GM18873 (cell line): ENCODE results near the gene MARCKSL1.

ENCODE experiments used
- ATAC-seq: cut with Tn5 transposase; IDR thresholded peaks from one replicate; pipeline ENCODE4 v1.9.1; 2021; ENCODE audit warnings: mild to moderate bottlenecking, moderate library complexity, moderate number of reproducible peaks; ENCODE audit not compliant: unreplicated experiment, low FRiP score

Gene MARCKSL1

DNA sequence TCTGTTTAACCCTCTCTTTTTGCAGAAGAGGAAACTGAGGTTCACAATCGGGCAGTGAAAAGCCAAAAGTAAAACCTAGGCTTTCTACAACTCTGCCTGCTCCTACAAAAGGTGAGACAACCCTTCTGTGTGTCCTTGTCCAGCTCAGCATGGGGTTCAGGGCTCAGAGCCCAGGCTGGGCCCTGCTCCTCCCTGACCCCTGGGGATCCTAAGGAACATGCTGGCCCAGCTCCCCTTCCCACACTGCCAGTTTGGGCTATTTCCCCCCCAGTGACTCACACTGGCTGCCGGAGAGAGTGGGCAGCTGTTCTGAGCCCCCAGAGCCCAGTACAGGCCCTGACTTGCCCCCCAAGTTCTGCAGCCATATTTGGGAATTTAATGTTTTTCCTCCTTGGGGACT lies 17.4 kb upstream of the MARCKSL1 start:
- ATAC-seq = no peak

DNA sequence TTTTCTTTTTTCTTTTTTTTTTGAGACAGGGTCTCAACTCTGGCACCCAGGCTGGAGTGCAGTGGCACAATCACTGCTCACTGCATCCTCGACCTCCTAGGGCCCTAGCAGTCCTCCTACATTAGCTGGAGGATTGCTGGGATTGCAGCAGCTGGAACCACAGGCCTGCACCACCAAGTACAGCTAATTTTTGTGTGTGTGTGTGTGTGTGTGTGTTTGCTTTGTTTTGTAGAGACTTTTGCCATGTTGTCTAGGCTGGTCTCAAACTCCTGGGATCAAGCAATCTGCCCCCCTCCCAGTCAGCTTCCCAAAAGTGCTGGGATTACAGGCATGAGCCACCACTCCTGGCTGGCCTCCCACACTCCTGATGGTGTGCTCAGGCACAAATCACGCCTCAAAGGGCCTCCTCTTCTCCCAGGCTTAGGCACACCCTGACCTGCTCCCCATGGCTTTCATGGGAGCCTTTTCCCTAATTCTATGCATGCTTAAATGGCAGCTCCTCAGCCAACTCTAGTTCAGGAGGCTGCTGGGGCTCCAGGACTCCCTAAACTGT lies 16.9 kb upstream of the MARCKSL1 start:
- ATAC-seq = no peak

DNA sequence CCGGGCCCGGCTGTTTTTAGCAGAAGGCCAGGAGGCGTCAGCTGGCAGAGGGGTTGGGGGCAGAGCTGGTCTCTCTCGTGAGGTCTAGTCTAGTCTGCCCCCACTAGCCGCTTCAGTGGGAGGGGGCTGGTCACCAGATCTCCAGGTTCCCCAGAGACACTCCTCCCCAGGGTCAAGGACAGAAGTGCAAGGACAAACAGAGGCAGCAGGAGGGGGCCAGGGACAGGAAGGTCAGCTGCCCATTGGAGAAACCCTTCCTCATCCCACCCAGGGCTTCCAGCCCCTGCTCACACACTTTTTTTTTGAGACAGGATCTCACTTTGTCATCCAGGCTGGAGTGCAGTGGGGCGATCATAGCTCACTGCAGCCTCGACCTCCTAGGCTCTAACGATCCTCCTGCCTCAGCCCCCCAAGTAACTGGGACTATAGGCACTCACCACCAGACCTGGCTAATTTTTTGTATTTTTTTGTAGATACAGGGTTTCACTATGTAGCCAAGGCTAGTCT lies 16.3 kb upstream of the MARCKSL1 start:
- ATAC-seq = no peak

DNA sequence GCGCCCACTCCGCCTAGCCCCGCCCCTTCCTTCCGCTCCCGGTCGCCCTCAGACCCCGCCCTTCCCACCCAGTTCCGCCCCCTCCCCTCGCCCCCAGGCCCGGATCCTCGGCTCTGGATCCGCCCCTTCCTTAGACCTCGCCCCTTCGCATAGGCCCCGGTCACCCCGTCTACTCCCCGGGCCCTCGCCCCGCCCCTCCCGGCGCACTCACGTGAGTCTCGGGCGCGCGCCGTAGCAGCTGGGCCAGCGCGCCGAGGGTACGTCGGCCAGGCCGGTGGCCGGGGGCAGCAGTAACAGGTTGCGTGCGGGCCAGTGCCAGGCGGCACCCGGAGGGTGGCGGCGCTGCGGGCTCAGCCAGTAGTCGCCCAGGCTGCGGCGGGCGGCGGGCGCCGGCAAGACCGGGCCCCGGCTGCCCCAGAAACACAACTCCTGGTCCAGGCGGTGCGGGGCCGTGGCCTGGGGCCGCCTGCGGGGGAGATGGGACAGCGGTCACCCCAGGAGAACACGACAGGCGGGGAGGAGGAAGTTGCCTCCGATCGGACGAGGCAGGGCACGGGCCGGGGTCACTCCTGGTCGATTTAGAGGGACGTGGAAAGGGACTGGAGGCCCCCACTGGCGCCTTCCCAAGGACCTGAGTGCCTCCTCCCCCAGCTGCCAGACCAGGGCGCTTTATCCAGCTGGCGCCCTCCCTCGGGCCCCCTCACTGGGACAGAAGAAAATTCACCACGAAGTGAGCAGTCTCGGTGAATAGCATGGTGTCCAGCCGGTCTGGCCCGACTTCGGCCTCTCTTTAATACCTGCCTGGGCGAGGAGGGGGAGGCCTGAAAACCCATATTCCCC lies 15.6 kb upstream of the MARCKSL1 start:
- peak; percentile 70 for ATAC-seq

DNA sequence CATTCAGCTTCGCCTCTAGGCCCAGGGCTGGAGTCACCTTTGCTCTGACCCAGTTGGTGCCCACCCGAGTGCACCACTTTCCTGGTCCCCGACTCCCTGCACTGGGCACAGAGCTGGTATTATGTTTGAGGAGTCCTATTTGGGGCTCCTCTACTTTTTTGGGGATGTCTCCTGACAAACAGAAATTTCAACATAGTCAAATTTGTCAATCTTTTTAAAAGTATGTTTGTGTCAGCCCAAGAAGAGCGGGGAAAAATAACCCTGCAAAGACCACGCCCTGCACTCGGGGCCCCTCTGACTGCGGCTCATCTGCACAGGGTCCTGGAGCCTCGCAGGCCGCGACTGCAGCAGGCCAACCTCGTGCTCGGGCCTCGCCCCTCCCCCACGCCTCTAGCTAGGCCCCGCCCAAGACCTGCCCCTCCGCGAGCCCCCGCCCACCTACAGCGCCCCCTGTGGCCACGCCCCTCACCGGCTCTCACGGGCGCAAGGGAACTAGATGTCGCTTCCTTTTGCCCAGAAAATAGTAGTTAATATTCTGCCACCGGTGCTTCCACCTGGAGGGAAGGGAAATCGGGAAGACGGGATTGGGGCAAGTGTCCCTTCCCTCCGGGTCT lies 14.9 kb upstream of the MARCKSL1 start:
- peak; percentile 39 for ATAC-seq

DNA sequence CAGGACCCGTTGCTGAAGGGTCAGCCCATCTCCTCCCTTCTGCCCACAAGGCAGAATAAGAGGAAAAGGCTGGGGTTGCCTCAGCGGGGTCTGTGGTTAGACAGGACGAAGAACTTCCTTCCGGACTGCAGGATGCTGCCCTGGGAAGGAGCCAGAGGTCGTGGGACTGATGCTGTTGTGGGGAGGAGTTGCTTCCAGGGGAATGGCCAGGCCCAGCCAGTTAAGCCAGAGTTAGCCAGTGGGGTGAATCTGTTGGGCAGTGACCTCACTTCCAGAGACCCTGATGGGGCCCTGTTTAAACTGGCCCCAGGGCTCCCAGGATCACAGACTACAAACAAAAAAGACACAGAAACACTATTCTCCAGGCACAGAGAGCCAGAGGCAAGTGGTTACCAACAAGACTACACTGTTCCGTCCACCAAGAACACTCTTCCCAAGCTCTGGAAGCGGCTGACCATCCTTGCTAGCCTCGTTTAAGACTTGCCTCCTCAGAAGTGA lies 13.2 kb upstream of the MARCKSL1 start:
- ATAC-seq = no peak

DNA sequence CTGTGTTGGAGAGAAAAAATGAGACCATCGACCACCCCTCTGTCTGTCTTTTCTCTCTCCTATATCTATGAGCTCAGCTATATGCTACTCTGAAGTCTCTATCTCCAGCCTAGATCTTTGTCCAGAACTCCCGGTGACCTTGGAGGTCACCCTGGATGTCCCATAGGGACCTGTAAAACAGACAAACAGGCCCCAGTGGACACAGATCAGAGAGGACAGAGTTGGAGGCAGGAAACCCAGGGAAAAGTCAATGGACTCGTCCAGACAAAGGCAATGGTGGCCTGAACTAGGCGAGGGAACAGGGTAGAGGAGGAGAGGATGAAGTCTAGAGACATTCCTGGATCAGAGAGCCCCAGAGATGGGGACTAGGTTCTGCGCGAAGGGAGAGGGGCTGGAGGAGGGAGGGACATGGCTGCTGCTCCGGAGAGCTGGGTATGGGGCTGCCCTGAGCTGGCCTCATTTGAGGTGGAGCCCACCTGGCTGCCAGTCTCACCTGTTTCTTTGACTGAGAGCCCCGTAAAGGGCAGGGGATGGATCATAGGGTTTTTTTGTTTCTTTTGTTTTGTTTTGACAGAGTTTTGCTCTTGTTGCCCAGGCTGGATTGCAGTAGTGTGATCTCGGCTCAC lies 10.6 kb upstream of the MARCKSL1 start:
- ATAC-seq = no peak

DNA sequence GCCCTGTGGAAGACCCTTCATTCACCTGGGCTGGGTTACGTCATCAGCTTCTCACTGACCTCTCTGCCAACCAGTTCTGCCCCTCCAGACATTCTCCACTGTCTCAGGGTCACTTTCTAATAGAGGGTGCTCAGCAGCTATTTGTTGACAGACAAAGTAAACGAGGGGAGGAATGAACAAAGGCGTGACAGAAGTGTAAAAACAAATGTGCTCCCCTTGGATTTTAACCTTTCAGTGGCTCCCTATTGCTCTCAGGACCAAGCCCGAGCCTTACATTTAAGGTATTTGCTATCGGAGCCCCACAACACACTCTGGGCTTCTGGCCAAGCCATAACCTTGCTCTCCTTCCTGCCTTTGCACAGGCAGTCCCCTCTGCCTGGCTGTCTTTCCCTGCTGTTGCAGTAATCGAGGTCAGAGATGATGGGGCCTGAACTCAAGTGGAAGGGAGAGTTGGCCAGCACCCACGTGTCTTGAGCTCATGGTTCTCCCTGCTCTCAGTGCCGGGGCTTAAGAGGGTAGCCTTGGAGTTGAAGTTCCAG lies 9.3 kb upstream of the MARCKSL1 start:
- ATAC-seq = no peak

DNA sequence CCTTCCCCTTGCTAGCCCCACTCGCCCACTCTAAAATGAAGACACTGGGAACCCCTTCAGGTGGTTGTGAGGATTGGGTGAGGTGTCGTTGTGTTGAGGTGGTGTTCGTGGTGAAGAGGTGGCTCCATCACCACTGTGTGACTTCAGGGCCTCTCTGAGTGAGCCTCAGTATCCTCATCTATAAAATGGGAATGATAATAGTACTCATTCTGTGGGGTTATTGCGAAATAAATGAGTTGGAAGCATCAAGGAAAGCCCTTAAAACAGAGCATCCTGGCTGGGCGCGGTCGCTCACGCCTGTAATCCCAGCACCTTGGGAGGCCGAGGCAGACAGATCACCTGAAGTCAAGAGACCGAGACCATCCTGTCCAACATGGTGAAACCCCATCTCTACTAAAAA lies 6.7 kb upstream of the MARCKSL1 start:
- no peak for ATAC-seq

DNA sequence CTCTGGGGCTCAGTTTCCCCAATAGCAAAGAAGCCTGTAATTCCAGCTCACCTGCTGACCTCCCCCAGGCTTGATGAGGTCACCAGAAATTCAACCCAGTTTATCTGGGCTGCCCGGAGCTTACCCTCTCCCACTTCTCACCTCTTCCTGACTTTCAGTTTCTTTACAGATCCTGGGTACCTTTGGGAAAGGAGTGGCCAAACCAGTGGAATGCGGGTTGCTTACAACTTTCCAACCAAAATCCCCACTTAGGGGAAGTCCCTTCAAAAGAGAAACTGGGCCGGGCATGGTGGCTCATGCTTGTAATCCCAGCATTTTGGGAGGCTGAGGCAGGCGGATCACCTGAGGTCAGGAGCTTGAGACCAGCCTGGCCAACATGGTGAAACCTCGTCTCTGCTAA lies 5.9 kb upstream of the MARCKSL1 start:
- ATAC-seq = no peak

DNA sequence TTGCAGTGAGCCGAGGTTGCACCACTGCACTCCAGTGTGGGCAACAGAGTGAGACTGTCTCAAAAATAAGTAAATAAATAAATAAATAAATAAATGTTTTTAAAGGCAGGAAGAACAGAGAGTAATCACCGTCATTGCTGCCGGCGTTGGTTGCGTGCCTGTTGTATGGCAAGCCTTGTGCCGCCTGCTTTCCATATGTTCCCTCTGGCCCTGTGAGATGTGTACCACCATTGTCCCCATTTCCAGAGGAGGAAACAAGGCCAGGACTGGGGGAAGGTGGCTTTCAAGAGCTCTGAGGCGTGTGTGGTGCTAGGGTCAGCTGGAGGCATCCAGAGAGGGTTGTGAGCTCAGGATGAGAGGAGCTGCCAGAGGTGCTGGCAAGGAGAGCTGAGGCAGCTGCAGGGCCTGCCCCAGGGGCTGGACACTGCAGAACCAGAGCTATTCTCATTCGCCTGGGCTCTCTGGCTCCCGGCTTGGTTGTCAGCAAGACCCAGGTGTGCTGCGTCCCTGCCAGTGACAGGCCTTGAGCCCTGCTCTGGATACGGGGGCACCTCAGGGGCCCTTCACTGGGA lies 5.2 kb upstream of the MARCKSL1 start:
- no peak for ATAC-seq

DNA sequence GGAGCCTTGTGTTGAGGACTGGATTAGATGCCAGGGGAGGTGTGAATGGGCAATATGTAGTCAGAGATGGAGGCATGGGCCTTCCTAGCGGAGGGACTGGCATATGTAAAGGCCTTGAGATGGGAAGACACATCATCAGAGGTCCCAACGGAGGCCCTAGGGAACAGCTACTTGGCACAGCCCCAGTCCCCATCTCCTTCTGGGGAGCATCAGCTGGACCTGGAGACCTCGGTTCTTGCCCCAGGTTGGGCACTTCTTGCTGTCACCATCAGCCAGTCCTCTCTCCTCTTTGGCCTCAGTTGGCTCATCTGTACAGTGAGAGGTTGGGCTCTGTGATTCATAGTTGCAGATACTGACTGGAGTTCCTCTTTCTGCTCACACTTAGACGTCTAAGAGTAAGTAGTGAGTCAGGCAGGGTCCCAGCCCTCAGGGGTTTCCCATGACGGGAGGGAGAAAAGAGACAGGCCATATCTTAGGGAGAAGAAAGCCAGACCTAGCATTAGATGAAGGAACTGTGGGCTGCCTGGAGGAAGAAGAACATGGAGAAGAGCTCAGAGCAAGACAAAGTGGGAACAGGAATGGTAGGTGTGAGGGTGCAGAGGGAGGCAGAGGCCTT lies 3.4 kb upstream of the MARCKSL1 start:
- ATAC-seq = no peak

DNA sequence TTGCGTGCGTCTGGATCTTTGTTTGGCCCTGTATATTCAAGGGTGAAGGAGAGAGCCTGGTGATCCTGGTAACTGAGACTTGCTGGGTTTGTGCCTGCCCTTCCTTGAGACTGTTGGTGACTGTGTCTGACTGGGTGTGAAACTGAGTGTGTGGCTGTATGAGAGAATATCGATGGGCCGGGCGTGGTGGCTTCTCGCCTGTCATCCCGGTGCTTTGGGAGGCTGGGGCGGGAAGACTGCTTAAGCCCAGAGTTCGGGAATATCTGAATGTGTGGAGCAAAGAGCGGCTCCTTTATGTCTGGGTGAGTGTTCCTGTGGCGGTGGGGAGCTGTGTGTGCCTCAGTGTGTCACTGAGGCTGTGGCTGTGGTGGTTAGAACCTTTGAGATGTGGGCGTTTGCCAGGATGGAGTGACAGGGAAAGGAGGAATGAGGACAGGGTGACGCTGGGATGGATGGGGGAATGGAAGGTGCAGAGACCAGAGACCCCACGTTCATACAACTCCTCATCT lies 2.7 kb upstream of the MARCKSL1 start:
- no peak for ATAC-seq

DNA sequence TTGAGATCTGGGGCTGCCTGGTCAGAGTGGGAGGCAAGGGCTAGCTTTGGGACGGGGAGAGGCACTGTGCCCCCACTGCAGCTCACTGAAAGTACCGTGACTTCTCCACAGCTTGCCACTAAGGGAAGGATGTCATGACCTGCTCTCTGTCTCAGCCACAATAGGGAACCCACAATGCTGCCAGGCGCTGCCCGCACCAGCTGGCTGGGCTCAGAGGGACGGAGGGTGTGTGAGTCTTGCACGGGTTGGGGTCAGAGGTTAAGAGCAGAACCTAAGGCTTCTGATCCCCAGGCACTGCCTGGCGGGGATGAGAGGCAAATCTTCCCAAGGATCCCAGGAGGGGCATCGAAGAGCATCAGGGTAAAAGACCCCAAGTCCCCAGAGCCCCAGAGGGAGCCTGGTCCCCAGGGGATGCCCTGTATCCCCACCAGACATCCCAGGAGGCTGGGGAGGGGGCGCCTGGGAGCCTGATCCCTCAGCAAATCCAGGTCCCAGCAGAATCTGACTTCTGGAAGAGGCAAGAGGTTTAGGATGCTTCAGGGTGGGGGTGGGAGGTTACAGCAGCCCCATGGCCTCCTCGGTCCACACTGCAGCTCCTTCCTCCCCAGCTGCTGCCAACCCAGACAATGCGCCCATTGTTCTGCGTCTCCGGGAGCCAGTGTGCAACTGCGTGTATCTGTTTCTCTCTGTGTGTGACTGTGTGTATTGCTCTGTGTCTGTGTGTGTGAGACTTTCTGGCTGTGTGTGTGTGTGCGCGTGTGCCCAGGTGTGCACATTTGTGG lies 2.0 kb upstream of the MARCKSL1 start:
- ATAC-seq = no peak

DNA sequence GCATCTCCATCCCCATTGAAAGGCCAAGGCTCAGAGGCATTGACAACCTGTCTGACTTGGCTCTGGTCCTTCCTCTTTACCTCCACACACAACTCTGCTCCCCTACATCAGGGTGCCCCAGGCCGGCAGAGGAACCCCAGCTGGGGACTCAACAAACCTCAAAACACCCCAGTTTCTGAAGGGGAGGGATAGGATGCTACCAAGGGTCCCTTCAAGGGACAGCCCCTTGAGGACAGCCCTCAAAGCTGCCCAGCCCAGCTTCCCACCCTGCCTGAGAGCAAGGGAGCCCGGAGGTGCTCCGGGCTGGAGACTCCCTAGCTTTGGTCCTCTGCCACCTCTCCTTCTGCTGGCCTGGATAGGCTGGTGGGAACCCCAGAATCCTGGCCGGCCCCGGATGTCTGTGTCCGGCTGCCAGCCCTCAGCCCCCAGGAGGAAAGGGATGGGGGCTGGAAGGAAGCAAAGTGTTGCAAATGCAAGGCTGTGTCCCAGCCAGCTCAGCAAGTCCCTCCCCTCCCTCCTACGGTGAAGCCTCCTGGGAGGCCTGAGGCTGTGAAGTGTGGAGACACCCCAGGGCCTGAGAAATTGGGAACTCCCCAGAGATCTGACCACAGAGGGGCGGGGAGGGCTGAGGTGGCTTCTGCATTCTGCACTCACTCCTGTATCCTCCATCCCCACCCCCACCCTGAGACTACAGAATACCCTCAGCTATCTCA lies 1.1 kb upstream of the MARCKSL1 start:
- ATAC-seq = no peak

DNA sequence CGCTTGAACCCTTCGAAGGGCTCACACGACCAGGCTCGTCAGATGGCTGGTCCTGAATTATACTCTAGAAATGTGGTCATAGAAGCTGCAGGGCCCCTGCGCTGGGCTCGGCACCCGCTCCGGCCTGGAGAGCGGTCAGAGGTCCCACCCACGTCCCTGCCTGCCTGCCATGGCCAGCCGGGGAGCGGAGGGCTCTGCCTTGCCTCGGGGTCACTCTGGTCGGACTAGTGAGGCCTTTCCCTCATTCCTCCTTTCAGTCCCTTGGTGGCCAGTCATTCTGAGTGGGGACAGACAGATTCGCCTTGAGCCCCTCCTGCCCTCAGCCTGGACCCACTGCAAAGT lies 529 bp upstream of the MARCKSL1 start:
- no peak for ATAC-seq

DNA sequence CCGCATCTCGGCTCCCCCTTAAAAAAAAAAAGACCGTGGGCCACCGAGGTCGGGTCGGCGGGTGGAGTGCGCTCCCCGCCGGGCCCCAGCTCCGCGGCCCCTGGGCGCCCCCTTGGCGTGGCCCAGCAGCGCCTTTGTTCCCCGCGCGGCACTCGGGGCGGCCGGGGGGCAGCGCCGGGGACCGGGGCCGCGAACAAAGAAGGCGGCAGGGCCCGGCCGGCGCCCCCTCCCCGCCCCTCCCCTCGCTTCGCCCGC lies 571 bp downstream of the MARCKSL1 start:
- no peak for ATAC-seq

DNA sequence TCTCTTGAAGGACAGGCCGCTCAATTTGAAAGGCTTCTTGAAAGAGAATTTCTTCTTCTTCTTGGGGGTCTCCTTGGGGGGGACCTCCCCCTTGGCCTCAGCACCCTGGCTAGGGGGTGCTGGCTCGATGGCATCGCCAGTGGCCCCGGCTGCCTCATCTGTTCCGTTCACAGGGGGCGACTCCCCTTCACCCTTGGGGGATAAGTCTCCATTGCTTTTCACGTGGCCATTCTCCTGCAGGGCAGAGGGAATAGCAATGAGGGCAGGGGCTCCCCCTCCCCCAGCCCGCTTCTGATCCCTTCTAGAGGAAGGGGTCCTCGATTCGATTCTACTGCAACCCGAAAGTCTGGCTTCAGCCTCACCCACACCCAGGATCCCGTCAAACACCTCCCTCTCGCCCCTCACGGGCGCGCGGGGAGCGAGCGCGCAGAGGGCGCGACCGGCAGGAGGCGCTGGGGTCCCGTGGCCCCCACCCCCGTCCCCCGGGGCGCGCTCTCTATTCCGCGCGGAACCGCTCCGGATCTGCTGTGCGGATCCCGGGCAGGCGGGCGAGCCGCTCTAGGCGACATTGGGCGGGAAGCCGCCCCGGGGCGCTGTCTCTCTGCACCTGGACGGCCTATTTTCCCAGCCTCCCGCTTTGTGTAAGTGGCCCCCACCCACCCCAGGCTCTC lies 1.0 kb downstream of the MARCKSL1 start:
- no peak for ATAC-seq
